WI38 (cell line): Measurements from ENCODE around the gene ANKIB1.

ENCODE experiments used
- H3K4me3 ChIP-seq: 2 replicates; pipeline ENCODE4 v1.5.1; 2011; ENCODE audit warnings: low read depth, mild to moderate bottlenecking, control low read depth, low read length
- TF ChIP-seq, protein P1 (sequence below): IDR thresholded peaks from 2 replicates; pipeline ENCODE4 v1.5.1; 2012; ENCODE audit warnings: low read depth, mild to moderate bottlenecking, control low read depth, low read length

The ANKIB1 gene

DNA sequence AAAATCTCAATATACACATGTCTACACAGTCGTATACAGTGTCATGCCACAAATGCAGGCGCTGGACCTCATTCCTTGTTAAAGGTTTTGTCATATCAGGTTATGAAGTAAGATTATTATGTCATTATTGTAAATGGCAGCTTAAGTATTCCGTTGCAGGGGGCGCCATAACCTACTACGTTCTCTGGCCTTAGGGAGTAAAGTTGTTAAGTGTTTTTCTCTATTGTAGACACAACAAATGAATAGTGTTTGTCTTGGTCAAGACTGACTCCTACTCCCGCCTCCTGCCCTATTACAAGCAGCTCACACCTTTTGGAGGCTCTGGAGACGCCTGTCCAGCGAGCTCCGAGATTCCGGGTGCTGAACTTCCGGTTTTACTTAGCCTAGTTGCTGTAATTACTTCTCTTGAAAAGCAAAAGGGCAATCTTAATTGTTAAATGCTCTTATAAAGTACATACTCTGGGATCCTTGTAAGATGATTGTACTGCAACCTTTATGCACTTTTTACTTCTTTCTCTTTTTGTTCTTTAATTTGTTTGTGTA lies 202.5 kb downstream of the ANKIB1 start:
- TF ChIP-seq, protein P1, sequence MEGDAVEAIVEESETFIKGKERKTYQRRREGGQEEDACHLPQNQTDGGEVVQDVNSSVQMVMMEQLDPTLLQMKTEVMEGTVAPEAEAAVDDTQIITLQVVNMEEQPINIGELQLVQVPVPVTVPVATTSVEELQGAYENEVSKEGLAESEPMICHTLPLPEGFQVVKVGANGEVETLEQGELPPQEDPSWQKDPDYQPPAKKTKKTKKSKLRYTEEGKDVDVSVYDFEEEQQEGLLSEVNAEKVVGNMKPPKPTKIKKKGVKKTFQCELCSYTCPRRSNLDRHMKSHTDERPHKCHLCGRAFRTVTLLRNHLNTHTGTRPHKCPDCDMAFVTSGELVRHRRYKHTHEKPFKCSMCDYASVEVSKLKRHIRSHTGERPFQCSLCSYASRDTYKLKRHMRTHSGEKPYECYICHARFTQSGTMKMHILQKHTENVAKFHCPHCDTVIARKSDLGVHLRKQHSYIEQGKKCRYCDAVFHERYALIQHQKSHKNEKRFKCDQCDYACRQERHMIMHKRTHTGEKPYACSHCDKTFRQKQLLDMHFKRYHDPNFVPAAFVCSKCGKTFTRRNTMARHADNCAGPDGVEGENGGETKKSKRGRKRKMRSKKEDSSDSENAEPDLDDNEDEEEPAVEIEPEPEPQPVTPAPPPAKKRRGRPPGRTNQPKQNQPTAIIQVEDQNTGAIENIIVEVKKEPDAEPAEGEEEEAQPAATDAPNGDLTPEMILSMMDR = 0 out of 2 replicates have a peak, but pooled peaks have one; percentile 17
- H3K4me3 ChIP-seq = peak overlapping the region; percentile 95
